Measurements from ENCODE around the gene DGAT2. TPM values are rescaled to one million over a fixed set of nuclear protein-coding genes. Genes with fewer than 3 reads are reported as not detected.

Gene DGAT2
- total and polyA plus RNA-seq, 2 donors from 2014 or later: 1.4 to 7.0 TPM

DNA sequence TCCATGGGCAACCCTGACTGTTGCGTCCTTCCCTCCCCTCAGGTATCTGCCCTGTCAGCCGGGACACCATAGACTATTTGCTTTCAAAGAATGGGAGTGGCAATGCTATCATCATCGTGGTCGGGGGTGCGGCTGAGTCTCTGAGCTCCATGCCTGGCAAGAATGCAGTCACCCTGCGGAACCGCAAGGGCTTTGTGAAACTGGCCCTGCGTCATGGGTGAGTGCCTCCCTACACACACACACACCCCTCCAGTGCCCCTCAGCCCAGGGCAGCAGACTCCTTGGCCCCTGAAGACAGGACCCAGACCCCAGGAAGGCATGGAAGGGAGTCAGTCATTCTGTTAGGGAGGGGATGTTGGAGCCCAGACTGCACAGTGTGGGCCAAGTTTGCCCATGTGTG, 28.5 kb downstream of the DGAT2 start:
- intact Hi-C loops (cut with DNase I): no loop called here
- FAIRE-seq: no peak
- H3K36me3 ChIP-seq (ENCODE audit: control insufficient read depth in 2 of 3, insufficient read depth in 3 of 3, low read length in 3 of 3): no peaks in the 10 kb centered on the region
- no peak overlapping the region for H3K27ac ChIP-seq (ENCODE audit: low read depth in 2 of 2, low read length in 2 of 2)
- H3K27me3 ChIP-seq (ENCODE audit: control insufficient read depth, insufficient read depth, low read length): no peaks in the 10 kb centered on the region
- no peak overlapping the region for H3K9ac ChIP-seq (ENCODE audit: low read length in 3 of 3)
- peaks cover 0 to 4% (median 0%) of the 10 kb centered on the region in 3 donors for H3K4me1 ChIP-seq (ENCODE audit: control insufficient read depth in 2 of 3, insufficient read depth in 2 of 3, low read depth in 1 of 3, low read length in 3 of 3)
- DNase-seq: peak in 2 of 5 donors; percentile 24 to 25
- H3K9me3 ChIP-seq (ENCODE audit: control insufficient read depth in 2 of 3, insufficient read depth in 1 of 3, low read length in 3 of 3): no peaks in the 10 kb centered on the region
- no peak overlapping the region for H3K4me3 ChIP-seq (ENCODE audit: low read length in 3 of 3)
- TF ChIP-seq, protein P1, sequence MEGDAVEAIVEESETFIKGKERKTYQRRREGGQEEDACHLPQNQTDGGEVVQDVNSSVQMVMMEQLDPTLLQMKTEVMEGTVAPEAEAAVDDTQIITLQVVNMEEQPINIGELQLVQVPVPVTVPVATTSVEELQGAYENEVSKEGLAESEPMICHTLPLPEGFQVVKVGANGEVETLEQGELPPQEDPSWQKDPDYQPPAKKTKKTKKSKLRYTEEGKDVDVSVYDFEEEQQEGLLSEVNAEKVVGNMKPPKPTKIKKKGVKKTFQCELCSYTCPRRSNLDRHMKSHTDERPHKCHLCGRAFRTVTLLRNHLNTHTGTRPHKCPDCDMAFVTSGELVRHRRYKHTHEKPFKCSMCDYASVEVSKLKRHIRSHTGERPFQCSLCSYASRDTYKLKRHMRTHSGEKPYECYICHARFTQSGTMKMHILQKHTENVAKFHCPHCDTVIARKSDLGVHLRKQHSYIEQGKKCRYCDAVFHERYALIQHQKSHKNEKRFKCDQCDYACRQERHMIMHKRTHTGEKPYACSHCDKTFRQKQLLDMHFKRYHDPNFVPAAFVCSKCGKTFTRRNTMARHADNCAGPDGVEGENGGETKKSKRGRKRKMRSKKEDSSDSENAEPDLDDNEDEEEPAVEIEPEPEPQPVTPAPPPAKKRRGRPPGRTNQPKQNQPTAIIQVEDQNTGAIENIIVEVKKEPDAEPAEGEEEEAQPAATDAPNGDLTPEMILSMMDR (IDR thresholded peaks at IDR 0.05; ENCODE audit: borderline replicate concordance, extremely low read depth, insufficient read depth): no peak

DNA sequence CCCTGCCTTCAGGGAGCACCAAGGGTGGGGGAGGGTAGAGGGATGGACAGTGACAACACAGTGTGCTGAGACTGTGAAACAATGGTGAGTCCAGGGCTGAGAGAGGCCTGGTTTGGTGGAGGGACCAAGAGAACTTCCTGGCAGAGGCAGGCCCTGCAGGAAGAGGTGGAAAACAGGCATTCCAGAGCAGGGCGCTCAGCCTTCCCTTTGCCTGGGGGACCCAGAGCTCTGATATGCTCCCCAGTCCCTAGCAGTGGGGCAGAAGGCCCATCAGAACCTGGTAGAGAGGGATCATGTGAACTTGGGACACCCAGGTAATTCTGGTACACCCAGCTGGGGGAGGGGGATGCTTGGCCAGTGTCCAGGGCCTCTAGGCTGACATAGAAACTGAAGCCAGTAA, 29.2 kb downstream of the DGAT2 start:
- H3K27me3 ChIP-seq (ENCODE audit: control insufficient read depth, insufficient read depth, low read length): no peaks in the 10 kb centered on the region
- TF ChIP-seq, protein P1 (IDR thresholded peaks at IDR 0.05; ENCODE audit: borderline replicate concordance, extremely low read depth, insufficient read depth): no peak
- FAIRE-seq: no peak
- intact Hi-C loops (cut with DNase I): no loop called here
- H3K9me3 ChIP-seq (ENCODE audit: control insufficient read depth in 2 of 3, insufficient read depth in 1 of 3, low read length in 3 of 3): no peaks in the 10 kb centered on the region
- no peak overlapping the region for H3K4me3 ChIP-seq (ENCODE audit: low read length in 3 of 3)
- no peak overlapping the region for H3K27ac ChIP-seq (ENCODE audit: low read depth in 2 of 2, low read length in 2 of 2)
- H3K36me3 ChIP-seq (ENCODE audit: control insufficient read depth in 2 of 3, insufficient read depth in 3 of 3, low read length in 3 of 3): no peaks in the 10 kb centered on the region
- H3K4me1 ChIP-seq (ENCODE audit: control insufficient read depth in 2 of 3, insufficient read depth in 2 of 3, low read depth in 1 of 3, low read length in 3 of 3): peaks cover 0 to 4% (median 0%) of the 10 kb centered on the region in 3 donors
- H3K9ac ChIP-seq (ENCODE audit: low read length in 3 of 3): no peak overlapping the region
- peak in 1 of 5 donors; percentile 61 for DNase-seq

DNA sequence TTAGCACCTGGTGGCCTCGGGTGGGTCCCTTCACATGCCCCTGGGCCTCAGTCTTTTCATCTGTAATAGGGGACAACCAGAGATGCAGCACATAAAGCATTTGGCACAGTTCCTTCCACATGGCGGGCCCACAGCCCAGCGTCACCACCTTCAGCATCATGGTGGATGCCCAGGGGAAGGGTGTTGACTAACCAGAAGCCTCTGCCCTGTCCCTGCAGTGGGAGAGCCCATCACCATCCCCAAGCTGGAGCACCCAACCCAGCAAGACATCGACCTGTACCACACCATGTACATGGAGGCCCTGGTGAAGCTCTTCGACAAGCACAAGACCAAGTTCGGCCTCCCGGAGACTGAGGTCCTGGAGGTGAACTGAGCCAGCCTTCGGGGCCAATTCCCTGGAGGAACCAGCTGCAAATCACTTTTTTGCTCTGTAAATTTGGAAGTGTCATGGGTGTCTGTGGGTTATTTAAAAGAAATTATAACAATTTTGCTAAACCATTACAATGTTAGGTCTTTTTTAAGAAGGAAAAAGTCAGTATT, 31.6 kb downstream of the DGAT2 start:
- DNase-seq (peak in 1 of 5 donors; percentile 36), FAIRE-seq (no peak)
- TF ChIP-seq, protein P1 (IDR thresholded peaks at IDR 0.05; ENCODE audit: borderline replicate concordance, extremely low read depth, insufficient read depth): no peak
- intact Hi-C loops (cut with DNase I): no loop called here
- no peaks in the 10 kb centered on the region for H3K9me3 ChIP-seq (ENCODE audit: control insufficient read depth in 2 of 3, insufficient read depth in 1 of 3, low read length in 3 of 3)
- H3K4me3 ChIP-seq (ENCODE audit: low read length in 3 of 3): no peak overlapping the region
- no peak overlapping the region for H3K27ac ChIP-seq (ENCODE audit: low read depth in 2 of 2, low read length in 2 of 2)
- H3K27me3 ChIP-seq (ENCODE audit: control insufficient read depth, insufficient read depth, low read length): no peaks in the 10 kb centered on the region
- H3K36me3 ChIP-seq (ENCODE audit: control insufficient read depth in 2 of 3, insufficient read depth in 3 of 3, low read length in 3 of 3): no peaks in the 10 kb centered on the region
- H3K4me1 ChIP-seq (ENCODE audit: control insufficient read depth in 2 of 3, insufficient read depth in 2 of 3, low read depth in 1 of 3, low read length in 3 of 3): peaks cover 0 to 4% (median 0%) of the 10 kb centered on the region in 3 donors
- no peak overlapping the region for H3K9ac ChIP-seq (ENCODE audit: low read length in 3 of 3)

Measured in kidney (tissue), 14 donors.